HG02571 (cell line): ENCODE results near the gene RXRG.

ENCODE experiments used
- ATAC-seq: cut with Tn5 transposase; IDR thresholded peaks from one replicate; pipeline ENCODE4 v1.9.1; 2021; ENCODE audit warnings: mild to moderate bottlenecking, moderate library complexity; ENCODE audit not compliant: unreplicated experiment

RXRG gene

GRCh38 chr1:165371588-165372225, 73.2 kb downstream of the RXRG start:
- no peak for ATAC-seq

- peak; percentile 49 for ATAC-seq
These were observed 75.6 kb downstream of the RXRG start for GRCh38 chr1:165369255-165369848.

GRCh38 chr1:165367375-165367993, 77.4 kb downstream of the RXRG start:
- peak; percentile 58 for ATAC-seq

- no peak for ATAC-seq
These were observed 79.6 kb downstream of the RXRG start for GRCh38 chr1:165365341-165365740.

- no peak for ATAC-seq
These were observed 80.3 kb downstream of the RXRG start for GRCh38 chr1:165364568-165365133.

- no peak for ATAC-seq
These were observed 88.0 kb downstream of the RXRG start for GRCh38 chr1:165356876-165357275.

GRCh38 chr1:165355977-165356811, 88.7 kb downstream of the RXRG start, which contains the start of gene LMX1A:
TSS of gene LMX1A (minus strand) at chr1:165356715. CDS start at chr1:165355559, 1,156 bp downstream.
- no peak for ATAC-seq

GRCh38 chr1:165355139-165355976, 89.6 kb downstream of the RXRG start:
- ATAC-seq, result no peak

- no peak for ATAC-seq
These were observed 90.2 kb downstream of the RXRG start for GRCh38 chr1:165354739-165355138.

GRCh38 chr1:165353731-165354671, 90.9 kb downstream of the RXRG start:
- no peak for ATAC-seq

GRCh38 chr1:165352442-165353293, 92.3 kb downstream of the RXRG start:
- no peak for ATAC-seq

GRCh38 chr1:165351863-165352441, 93.0 kb downstream of the RXRG start:
- no peak for ATAC-seq
